Urothelium cell line (cell line): ENCODE results near the gene RERE.
A peak's percentile ranks its signal among the peaks of the same experiment; 100 is the strongest.
"Not testable (repeated sequence)": the region's sequence is repeated elsewhere in the genome, so short reads cannot be mapped to it uniquely, and the experiment has no call there.

Experiments
- DNase-seq: peaks from one replicate; pipeline ENCODE4 v3.0.0; 2011; ENCODE audit warnings: low spot score, mixed read lengths
- FAIRE-seq: peaks from 2 replicates; lab custom pipeline; 2011; peaks lifted over from hg19 to GRCh38; lab: Jason Lieb, UNC

Gene RERE

DNA sequence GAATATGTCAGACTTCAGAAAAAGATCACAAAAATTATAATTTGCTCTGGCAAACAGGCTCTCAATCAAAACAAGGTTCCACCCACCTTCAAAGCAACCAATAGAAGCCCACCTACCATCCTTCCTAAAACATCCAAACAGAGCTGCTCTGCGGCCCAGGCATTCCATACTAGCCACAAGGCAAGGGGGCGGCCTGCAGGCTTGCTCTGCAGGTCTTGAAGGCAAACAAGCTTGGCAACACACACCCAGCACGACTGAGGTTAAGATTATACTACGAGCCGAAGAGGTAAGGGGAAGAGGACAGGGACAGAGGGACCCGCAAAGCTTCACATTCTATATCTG lies 292.3 kb downstream of the RERE start:
- no peak for FAIRE-seq
- DNase-seq: no peak

DNA sequence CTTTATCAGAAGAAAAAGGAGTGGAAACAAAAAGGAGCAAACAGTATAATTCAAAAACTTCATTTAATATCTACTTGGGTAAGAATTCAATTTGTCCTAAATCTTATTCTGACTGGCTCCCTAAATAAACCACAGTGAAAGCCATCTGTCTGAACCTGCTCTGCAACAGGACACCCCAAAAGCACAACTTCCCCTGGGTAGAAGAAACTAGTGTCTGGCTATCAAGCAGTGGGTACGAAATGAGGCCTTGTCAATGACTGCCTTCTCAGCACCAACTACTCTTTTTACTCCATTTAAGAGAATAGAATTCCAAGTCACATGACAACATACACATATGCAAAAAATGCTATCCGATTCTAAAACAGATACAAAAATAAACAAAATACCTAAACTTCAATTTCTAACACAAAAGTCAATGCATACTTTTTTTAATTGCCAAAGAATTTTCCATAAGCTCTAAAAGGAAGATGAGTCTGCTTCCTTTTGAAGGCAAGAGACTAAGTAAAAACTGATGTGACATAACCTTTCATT lies 292.7 kb downstream of the RERE start:
- no peak for DNase-seq
- FAIRE-seq: no peak

DNA sequence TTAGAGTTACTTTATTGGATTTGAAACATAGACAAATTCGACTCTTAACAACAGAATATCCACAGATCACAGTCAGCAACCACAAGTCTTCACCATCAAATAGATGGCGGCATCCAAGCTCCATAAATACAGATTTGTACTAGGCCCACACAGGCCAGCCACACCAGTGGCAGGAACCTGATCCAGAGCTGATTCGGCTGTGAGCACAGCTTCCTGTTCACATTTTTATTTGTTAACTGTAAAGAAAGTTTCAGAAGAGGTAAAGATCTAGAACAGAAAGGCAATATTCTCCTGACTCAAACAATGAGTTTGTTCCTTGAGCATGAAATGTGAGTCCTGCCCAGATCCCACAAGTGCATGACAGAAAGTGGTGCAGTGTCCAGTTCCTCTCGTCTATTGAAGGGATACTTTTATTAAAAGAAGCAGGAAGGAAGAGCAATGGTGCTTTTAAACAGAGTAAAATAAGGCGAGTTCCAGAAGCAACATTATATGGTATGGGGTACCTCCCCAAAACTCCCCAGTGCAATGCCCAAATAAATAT lies 293.7 kb downstream of the RERE start:
- DNase-seq: no peak
- no peak for FAIRE-seq

DNA sequence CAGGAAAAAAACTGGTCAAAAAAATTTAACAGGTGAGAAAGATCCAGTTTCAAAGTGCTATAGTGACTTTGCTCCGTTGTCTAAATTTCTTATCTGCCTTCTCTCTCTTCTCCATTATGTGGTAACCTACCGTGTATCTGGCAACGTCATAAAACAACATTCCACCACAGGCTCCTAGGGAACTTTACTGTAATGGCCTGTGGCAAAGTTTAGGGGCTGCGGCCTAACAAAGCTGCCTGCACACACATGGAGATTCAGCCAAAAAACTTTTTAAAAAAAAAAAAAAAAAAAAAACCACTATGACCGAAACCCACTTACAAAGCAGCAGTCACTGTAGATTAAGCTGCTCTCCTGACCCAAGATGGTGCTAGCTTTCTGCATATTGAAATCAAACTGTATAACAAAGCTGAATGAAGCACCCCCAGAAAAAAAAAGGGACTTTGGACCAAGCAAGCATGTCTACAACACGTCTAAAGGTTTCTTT lies 296.9 kb downstream of the RERE start:
- DNase-seq (no peak), FAIRE-seq (no peak)

DNA sequence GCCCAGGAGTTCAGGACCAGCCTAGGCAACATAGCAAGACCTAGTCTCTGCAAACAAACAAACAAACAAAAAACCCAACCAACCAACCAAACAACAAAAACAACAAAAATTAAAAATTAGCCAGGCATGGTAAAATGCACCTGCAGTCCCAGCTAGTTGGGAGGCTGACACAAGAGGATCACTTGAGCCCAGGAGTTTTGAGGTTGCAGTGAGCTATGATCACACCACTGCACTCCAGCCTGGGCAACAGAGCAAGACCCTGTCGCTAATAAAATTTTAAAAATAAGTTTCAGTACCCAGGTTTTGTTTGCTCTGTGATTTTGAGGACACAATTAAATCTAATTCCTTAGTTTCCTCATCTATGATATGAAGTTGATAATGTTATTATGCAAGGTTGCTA lies 298.3 kb downstream of the RERE start:
- DNase-seq: no peak

DNA sequence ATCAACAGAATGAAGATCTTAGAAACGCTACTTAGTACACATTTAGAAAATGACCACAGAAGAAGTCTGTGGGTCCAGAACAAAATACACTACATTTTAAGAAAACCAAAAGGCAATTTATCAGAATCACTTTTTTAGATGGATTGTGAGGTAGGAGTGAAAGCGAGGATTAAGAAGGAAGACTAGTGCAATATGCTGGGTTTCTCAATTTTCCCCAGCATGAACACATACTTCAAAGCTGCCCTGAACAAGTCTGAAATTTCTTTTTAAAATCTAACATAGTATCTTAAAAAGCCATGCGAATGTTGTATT lies 299.0 kb downstream of the RERE start:
- DNase-seq (no peak), FAIRE-seq (no peak)

More for the DNA sequence above, 298.3 kb downstream of the RERE start:
- FAIRE-seq: no peak

DNA sequence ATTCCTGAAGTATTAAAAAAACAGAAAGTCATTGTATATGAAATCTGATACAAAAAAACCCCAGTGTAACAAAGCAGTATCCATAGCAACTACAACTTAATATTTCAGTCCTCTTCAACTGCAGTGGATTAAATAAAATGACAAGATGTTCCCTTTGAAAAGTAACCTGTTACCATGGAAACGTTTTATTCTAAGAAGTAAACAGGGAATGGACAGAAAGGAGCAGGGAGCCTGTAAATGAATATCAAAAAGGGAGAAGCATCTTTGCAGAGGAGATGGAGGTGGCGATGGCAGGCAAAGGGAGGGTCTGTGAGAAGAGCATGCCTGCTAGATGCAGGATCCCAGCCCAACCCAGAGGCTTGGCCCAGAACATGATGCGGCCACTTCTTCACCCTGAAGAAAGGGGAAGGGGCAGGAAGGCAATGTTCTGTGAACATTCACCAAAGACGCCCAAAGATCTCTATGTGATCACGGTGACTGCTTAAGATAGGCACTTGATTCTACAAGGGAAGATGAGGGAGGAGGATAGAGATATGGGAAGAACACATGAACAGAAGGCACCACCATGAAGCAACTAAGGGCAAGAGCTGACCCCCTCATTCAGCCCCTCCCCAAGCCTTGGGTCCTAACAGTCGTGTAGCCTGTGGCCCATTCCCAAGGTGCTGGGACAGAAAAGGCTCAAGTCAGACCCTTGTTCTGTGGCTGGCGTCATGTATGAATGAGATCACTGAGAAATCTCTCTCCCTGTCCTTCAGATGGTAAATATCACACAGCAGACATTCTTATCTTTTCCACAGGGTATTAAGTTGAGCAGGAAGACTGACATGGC lies 299.6 kb downstream of the RERE start:
- FAIRE-seq (no peak), DNase-seq (no peak)

DNA sequence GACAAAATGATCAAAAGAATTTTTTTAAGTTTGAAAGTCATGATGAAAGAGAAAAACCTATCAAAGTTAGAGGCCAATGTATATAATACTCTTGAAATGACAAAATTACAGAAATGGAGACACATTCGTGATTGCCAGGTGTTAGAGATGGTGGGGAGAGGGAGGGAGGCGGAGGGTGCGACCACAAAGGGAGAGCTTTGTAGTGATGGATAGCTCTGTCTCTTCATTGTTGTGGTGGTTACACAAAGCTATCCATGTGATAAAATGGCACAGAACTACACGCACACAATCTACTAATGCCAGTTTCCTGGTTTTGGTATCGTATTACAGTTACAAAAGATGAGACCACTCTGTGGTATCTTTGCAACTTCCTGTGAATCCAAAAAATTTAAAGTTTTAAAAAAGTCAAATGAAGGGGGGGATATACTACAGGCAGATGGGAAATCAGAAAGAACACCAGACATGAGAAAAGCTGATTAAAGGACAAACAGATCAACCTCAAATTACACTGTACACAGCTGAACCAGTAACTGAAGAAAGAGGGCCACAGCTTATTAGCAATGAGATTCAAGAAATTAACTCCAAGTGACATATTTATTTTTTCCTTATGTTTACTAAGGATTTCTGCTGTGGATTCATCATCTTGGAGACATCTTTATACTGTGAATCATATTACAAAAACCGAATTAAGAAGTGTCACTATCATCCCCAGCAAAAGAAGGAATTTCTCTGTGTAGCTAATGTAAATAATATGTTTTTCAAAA lies 300.5 kb downstream of the RERE start:
- FAIRE-seq (no peak), DNase-seq (no peak)

DNA sequence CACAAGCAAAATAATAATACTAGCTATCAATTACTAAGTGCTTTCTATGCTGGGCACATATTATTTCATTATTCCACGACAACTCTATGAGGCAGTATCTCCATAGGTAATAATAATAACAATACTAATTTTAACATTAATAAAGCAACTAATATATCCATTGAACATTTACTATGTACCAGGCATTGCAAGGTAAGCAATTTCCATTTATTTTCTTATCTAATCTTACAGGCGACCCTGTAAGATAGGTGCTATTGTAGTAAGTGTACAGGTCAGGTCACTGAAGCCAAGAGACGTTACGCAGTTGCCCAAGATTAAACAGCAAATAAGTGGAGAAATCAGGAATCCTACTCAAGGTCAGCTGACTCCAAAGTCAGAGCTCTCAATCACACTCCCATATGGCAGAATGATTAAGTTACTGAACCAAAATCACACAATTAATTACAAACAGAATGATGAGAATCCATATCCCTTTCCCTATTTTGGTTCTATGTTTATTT lies 301.1 kb downstream of the RERE start:
- FAIRE-seq: no peak
- DNase-seq: no peak

DNA sequence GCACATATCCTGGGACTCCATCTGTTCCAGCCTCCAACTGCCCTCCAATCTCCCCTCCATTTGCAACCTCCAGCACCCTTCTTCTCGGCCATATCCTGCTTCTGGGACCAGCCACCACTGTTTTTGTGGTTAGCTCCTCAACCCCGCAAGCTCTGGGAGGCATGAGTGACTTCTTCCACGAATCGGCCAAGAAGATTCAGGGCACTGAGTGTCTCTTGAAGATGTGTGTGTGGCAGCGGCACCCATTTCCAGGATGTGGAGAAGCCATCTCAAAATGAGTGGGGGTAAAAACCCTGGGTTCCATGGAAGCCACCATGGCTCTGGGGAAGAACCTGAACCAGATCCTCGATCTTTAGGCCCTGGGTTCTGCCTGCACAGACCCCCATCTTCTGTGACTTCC lies 304.9 kb downstream of the RERE start:
- FAIRE-seq (no peak), DNase-seq (no peak)

DNA sequence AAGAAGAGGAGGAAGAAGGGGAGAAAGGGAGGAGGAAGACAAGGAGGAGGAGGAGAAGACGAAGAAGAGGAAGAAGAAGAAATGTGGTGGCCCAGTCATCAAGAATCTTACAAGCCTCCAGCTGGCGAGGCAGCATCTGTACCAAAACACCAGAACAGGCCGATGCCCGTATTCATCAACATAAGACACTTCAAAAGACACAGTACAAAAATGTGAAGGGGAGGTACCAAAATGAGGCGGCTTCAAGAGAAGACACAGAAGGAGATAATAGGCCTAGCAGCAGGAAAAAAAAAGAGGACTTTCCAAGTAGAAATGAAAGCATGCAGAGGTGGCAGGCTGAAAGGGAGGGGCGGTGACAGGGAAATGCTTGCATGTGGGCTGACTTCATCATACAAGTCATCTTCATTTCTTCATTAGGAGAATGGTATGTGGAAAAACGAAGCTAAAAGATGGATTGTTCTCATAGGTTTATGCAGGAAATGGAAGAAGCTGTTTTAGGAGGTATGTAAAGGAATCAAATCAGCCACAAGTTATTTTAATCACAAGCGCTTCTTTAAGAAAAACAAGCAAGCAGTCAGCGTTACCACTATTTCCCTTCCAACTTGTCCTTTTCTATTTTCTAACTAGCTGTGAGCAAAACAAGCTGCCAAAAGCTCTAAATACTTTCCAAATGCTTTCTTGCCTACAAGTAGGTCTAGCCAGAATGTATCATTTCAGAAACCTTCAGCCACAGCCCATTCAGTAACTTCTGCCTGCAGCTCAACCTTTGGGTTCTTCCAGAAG lies 307.2 kb downstream of the RERE start:
- DNase-seq (no peak), FAIRE-seq (no peak)

DNA sequence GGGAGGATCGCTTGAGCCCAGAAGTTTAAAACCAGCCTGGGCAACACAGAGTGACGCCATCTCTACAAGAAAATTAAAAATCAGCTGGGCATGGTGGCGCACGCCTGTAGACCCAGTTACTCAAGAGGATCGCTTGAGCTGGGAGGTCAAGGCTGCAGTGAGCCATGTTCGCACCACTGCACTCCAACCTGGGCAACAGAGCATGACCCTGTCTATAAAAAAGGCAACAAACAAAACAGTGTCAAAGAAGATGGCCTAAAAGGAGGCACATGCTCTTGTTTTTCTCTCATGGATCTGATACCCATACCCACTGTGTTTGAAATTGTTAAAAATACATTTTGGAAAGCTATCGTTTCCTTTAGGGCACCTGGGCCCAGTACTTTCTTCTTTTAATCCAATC lies 307.9 kb downstream of the RERE start:
- FAIRE-seq (no peak), DNase-seq (no peak)

DNA sequence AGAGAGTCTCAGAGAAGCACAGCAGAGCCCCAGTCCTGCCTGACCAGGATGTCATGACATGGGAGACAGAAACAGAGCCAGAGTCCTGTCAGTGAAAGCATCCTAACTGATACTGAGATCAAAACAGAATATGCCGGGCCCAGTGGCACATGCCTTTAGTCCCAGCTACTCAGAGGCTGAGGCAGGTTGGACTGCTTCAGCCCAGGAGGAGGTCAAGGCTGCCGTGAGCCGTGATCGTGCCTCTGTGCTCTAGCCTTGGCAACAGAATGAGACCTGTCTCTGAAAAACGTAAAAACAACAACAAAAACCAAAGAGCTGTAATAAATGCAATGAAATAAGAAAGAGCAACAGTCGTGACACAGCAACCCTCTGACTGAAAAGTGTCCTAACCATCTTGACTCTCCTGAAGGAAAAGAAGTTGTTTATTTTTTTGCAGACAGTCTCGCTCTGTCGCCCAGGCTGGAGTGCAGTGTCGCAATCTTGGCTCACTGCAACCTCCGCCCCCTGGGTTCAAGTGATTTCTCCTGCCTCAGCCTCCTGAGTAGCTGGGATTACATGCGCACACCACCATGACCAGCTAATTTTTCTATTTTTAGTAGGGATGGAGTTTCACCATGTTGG lies 310.3 kb downstream of the RERE start:
- FAIRE-seq: no peak
- no peak for DNase-seq

DNA sequence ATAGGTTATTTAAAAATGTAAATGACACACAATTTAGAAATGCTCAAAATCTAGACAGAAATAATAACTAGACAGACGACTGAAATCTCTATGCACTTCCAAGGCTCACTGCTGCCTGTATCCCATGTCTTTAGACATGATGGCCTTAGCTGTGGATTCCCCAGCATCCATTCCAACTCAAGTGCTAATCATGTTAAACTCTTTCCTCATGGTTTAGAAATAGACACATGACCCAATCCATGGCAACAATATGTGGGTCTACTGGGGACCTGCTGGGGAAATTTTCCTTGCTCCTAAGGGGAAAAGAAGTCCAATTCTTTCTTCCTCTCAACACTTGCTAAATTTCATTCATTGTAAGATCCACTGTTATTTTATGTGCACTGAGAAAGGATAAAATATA lies 311.0 kb downstream of the RERE start:
- no peak for DNase-seq
- no peak for FAIRE-seq

DNA sequence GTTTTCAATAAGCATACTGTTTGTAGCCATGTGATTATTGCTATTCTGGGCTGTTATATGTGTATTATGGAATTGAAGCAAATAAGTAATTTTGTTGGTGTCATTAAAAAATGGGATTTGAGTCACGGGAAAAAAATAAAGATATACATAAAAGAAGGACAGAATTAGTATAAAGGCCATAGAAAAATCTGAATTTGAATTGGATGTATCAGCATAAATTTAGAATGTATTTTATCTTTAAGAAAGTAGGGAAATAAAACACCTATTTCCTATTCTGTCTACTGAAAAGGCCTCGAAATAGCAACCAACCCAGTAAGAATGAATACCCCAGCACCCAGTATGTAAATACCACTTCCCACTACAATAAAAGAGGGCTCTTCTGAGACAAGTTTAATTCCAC lies 313.6 kb downstream of the RERE start:
- DNase-seq (no peak), FAIRE-seq (no peak)

DNA sequence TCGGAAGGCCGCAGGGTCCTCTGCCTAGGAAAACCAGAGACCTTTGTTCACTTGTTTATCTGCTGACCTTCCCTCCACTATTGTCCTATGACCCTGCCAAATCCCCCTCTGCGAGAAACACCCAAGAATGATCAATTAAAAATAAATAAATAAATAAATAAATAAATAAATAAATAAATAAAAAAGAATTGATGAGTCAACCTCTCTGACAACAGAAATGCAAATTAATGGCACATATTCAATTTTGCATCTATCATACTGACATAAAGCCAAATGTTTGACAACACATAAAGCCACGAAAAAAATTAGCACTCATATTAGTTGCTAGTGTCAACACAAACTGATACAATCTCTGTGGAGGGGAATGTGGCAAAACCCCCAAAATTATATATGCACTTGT lies 314.5 kb downstream of the RERE start:
- not testable (repeated sequence) for DNase-seq, FAIRE-seq

DNA sequence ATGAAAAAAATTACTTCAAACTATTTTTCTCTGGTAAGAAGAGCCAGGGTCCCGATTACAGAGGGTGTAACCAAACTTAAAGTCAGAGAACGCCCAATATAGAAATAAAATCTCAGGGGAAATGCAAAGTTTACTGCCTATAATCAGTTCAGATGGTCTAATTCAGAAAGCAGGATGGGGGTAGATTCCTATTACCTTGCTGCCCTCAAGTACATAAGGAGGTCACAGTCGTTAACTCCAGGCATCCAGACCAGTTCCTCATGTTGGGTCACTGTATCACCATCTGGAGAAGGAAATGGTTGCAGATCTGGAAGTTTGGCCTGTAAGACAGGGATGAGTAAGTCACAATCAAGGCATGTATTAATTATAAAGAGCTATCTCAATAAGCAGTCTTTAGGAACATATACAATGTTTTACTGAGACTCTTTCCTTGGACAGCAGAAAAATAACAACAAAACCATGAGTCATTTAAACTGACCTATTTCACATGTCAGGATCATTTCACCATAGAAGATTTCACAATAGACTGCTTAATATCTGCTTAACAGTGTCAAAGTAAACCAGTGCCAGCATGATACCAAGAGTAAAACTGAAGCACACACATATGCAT lies 320.1 kb downstream of the RERE start:
- DNase-seq (no peak), FAIRE-seq (no peak)

DNA sequence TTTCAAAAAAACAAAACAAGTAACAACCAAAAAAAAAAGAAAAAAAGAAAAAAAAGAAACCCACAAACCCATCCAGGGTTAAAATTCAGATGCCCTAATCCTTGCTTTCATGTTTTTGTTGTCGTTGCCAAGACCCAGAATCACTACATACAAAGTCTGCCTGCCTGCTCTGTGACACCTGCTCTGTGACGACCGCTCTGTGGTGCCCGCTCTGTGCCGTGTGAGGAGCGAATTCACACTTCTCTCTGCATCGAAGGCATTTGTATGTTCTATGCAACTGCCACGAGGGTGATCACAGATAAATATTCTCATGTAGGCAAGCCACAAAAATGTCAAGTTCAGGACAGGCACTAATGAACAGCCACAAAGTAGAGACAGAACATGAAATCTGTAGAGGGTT lies 321.0 kb downstream of the RERE start:
- DNase-seq: no peak
- no peak for FAIRE-seq

DNA sequence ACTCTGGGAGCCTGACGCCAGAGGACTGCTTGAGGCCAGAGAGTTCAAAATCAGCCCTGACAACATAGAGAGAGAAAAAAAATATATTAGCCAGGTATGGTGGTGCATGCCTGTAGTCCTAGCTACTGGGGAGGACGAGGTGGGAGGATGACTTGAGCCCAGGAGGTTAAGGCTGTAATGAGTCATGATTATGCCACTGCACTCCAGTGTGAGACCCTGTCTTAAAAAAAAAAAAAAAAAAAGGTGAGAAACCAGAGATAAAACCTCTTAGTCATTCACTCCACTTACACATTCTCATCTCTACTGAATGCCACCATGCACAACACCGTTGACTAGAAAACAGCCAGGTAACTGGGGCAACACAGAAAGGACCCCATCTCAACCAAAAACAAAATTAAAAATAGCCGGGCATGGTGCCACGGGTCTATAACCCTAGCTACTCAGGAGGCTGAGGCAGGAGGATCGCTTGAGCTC lies 321.5 kb downstream of the RERE start:
- FAIRE-seq (no peak), DNase-seq (peak; percentile 20)

DNA sequence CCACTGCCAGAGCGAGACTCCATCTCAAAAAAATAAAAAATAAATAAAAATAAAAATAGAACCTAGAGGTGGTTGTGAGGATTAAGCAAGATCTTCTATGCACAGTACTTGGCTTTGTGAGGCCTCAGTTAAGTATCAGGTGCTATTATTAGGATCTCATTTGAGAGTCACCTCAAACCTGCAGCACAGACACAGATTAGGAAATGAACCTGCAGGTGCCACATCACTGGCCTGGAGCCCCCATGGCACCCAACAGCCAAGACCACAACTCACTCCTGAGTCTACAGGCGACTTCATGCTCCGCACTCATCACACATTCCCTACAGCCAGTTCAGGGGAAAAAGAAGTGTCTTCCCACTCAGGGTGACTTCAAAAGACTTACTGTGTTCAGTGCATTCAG lies 322.8 kb downstream of the RERE start:
- no peak for DNase-seq
- no peak for FAIRE-seq
